AG04450 (cell line): ENCODE measurements around the gene DCHS2. TPM values are rescaled to one million over a fixed set of nuclear protein-coding genes. Genes with fewer than 3 reads are reported as not detected.

Experiments used
- CTCF ChIA-PET: fragments of 300-600, 350-600 bp; formaldehyde crosslinking; extraction: SDS; loops from one replicate; lab custom pipeline; 2022; ENCODE audit warnings: antibody characterized with exemption, inconsistent platforms; lab: Charles Lee
- POLR2A ChIA-PET: fragments of 350-600 bp; formaldehyde crosslinking; extraction: SDS; loops from one replicate; lab custom pipeline; 2021; ENCODE audit warnings: antibody characterized with exemption, inconsistent platforms; lab: Yijun Ruan, JAX
- DNase-seq: peaks from one replicate; pipeline ENCODE4 v3.0.0-alpha.2; 2011; ENCODE audit warnings: low read depth, low spot score
- H3K27ac ChIP-seq: one replicate; pipeline ENCODE4 v1.5.1; 2012; ENCODE audit warnings: low read depth, low read length, control low read depth
- H3K27me3 ChIP-seq: one replicate; pipeline ENCODE4 v1.6.0; 2012; ENCODE audit warnings: low read length; ENCODE audit not compliant: control insufficient read depth, insufficient read depth
- H3K4me3 ChIP-seq: 2 replicates; pipeline ENCODE4 v1.5.1; 2011; ENCODE audit warnings: mild to moderate bottlenecking, low read depth, low read length, control low read depth
- H3K9me3 ChIP-seq: 2 replicates; pipeline ENCODE4 v1.5.1; 2012; ENCODE audit warnings: low read length; ENCODE audit not compliant: control insufficient read depth, insufficient read depth
- polyA plus RNA-seq: library from polyadenylated mRNA; depleted of rRNA; stranded (reverse); fragments of >200 nt; gene quantifications from 2 replicates; pipeline ENCODE4 v1.2.3, GENCODE V29; 2011
- TF ChIP-seq, protein P1 (sequence below): IDR thresholded peaks from 2 replicates; pipeline ENCODE4 v1.5.1; 2011; ENCODE audit warnings: low read depth, low read length, control low read depth, inconsistent platforms

Gene DCHS2
- polyA plus RNA-seq, 1 experiment, result not detected

DNA sequence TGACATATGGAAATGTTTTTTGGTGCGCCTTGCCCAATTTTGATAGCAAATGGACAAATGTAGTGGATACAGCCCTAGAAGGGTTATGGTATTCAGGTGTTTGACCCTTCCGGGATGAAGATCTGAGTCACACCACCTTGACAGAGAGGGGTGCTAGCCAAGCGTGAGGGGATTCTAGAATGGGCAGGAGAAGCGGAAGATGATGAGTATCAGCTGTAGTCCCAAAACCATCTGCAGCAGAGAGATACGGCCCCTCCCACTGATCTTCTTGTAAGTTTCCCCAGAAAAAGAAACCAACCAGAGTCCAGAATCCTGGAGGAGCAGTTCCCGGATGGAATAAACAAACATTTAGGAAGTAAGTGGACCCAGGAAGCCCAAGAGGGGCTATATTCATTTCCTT lies 18.1 kb downstream of the DCHS2 start:
- Histone ChIP-seq H3K27ac (no peak overlapping the region), H3K27me3 (no peaks in the 10 kb centered on the region), H3K9me3 (no peaks in the 10 kb centered on the region), H3K4me3 (no peak overlapping the region)
- ChIA-PET POLR2A (no interaction called here), CTCF (no interaction called here)
- no peak for DNase-seq
- TF ChIP-seq, protein P1, sequence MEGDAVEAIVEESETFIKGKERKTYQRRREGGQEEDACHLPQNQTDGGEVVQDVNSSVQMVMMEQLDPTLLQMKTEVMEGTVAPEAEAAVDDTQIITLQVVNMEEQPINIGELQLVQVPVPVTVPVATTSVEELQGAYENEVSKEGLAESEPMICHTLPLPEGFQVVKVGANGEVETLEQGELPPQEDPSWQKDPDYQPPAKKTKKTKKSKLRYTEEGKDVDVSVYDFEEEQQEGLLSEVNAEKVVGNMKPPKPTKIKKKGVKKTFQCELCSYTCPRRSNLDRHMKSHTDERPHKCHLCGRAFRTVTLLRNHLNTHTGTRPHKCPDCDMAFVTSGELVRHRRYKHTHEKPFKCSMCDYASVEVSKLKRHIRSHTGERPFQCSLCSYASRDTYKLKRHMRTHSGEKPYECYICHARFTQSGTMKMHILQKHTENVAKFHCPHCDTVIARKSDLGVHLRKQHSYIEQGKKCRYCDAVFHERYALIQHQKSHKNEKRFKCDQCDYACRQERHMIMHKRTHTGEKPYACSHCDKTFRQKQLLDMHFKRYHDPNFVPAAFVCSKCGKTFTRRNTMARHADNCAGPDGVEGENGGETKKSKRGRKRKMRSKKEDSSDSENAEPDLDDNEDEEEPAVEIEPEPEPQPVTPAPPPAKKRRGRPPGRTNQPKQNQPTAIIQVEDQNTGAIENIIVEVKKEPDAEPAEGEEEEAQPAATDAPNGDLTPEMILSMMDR, result no peak

DNA sequence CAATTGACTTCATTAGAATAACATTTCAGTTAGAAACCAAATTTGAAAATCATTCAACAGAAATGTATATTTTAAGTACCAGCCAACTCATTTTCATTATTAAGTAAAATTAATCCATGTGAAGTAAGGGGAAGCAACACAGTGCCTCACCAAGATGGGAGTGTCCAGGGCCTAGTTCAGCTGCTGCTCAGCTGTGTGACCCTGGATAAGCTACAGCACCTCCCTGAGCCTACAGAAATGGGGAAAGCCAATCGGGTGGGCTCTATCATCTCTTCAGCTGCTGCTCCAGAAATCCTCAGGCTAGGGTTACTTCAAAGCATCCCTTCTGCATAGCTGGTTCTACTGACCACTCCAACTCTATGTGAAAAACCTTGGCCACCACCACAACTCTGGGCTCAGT lies 18.7 kb downstream of the DCHS2 start:
- DNase-seq, result no peak
- ChIA-PET CTCF (no interaction called here), POLR2A (no interaction called here)
- Histone ChIP-seq H3K27me3 (no peaks in the 10 kb centered on the region), H3K9me3 (no peaks in the 10 kb centered on the region), H3K27ac (no peak overlapping the region), H3K4me3 (no peak overlapping the region)
- TF ChIP-seq, protein P1, result no peak

DNA sequence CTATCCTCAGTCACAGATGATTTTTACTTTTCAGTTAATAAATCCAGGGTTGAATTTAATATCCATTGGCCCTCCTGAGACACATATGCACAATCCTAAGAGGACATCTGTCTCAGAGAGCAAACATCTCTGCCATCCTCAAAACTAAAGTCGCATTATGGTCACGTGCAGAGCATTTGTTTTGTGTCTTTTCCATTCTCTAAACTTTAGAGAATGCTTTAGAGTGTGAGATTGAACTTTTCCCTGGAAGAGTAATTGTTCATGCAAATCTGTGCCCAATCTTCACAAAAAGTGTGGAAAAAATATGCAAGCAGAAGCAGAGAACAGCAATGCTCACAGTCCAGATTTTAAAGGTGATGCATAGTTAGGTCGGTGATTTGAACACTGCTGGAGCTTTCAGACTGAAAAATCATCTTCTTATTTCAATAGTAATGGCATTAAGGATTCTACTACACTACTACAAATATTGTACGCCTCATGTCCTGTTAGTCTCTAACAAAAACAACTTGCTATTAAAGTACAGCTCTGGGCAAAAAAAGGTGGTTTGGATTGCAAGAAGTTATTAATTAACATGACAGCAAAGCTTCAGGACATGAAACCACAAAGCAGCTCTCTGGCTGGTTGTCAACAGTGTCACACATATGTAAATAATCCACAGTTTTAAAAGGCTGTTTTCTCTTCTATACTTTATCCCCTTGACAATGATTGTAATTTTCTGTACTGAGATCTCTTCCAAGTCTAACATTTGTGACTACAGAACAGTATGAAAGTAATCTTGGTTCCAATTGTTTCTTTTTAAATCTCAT lies 19.9 kb downstream of the DCHS2 start:
- no peaks in the 10 kb centered on the region for H3K27me3 ChIP-seq
- no peak for DNase-seq
- H3K27ac ChIP-seq, result no peak overlapping the region
- TF ChIP-seq, protein P1, result no peak
- POLR2A ChIA-PET, result no interaction called here
- H3K4me3 ChIP-seq, result no peak overlapping the region
- CTCF ChIA-PET, result no interaction called here
- H3K9me3 ChIP-seq, result no peaks in the 10 kb centered on the region

DNA sequence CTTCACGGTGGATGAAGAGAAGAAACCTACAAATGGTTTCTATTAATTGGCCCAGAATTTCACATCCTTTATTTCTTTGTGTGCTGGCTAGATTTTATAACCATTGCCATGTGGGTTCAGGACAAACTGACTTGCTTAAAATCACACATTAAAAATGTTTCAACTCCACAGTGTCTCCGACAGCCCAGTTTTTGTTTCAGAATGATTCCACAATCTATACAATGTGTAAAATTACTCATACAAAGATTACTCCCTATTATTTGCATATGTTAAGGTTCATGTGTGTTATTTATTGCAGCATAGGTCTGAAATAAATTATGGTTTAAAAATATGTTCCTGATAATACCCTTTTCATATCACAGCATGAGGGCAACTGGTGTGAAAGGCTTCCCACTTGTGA lies 20.6 kb downstream of the DCHS2 start:
- TF ChIP-seq, protein P1, result no peak
- Histone ChIP-seq H3K9me3 (no peaks in the 10 kb centered on the region), H3K27ac (no peak overlapping the region), H3K27me3 (no peaks in the 10 kb centered on the region), H3K4me3 (no peak overlapping the region)
- DNase-seq, result no peak
- ChIA-PET POLR2A (no interaction called here), CTCF (no interaction called here)

DNA sequence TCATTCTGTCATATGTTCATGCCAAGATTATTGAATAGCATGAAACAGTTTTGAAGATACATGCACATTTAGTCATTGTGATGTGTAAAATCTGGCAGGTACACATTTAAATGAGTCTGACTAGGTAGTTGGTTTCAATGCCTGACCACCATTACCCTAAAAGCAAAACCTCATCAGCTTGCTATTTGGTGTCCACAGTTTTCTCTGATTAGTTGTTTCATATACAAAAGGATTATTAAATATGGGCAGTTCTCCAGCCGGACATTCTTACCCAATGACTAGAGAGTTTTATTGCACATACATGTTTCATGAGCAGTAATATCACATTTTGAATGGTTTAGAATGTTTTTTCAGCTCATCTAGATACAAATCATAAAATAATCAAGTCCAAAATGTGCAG lies 23.7 kb downstream of the DCHS2 start:
- H3K27ac ChIP-seq, result no peak overlapping the region
- H3K27me3 ChIP-seq, result no peaks in the 10 kb centered on the region
- POLR2A ChIA-PET, result no interaction called here

More for the DNA sequence above, 23.7 kb downstream of the DCHS2 start:
- CTCF ChIA-PET, result no interaction called here
- Histone ChIP-seq H3K4me3 (no peak overlapping the region), H3K9me3 (no peaks in the 10 kb centered on the region)
- TF ChIP-seq, protein P1, result no peak
- no peak for DNase-seq
